Forelimb muscle (tissue), 1 donor: ENCODE results near the gene SVIL. TPM values are rescaled to one million over a fixed set of nuclear protein-coding genes. Genes with fewer than 3 reads are reported as not detected.

ENCODE experiments used
- DNase-seq: peaks from one replicate; pipeline ENCODE4 v3.0.0-alpha.2; 2013; ENCODE audit warnings: low read depth
- polyA plus RNA-seq: library from polyadenylated mRNA; unstranded; fragments of 120-200 nt; gene quantifications from one replicate; pipeline ENCODE4 v1.2.1, GENCODE V29; 2013; ENCODE audit not compliant: insufficient read length

The SVIL gene, protein sequence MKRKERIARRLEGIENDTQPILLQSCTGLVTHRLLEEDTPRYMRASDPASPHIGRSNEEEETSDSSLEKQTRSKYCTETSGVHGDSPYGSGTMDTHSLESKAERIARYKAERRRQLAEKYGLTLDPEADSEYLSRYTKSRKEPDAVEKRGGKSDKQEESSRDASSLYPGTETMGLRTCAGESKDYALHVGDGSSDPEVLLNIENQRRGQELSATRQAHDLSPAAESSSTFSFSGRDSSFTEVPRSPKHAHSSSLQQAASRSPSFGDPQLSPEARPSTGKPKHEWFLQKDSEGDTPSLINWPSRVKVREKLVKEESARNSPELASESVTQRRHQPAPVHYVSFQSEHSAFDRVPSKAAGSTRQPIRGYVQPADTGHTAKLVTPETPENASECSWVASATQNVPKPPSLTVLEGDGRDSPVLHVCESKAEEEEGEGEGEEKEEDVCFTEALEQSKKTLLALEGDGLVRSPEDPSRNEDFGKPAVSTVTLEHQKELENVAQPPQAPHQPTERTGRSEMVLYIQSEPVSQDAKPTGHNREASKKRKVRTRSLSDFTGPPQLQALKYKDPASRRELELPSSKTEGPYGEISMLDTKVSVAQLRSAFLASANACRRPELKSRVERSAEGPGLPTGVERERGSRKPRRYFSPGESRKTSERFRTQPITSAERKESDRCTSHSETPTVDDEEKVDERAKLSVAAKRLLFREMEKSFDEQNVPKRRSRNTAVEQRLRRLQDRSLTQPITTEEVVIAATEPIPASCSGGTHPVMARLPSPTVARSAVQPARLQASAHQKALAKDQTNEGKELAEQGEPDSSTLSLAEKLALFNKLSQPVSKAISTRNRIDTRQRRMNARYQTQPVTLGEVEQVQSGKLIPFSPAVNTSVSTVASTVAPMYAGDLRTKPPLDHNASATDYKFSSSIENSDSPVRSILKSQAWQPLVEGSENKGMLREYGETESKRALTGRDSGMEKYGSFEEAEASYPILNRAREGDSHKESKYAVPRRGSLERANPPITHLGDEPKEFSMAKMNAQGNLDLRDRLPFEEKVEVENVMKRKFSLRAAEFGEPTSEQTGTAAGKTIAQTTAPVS (N-terminal part only)
- polyA plus RNA-seq, result 223 TPM

DNA sequence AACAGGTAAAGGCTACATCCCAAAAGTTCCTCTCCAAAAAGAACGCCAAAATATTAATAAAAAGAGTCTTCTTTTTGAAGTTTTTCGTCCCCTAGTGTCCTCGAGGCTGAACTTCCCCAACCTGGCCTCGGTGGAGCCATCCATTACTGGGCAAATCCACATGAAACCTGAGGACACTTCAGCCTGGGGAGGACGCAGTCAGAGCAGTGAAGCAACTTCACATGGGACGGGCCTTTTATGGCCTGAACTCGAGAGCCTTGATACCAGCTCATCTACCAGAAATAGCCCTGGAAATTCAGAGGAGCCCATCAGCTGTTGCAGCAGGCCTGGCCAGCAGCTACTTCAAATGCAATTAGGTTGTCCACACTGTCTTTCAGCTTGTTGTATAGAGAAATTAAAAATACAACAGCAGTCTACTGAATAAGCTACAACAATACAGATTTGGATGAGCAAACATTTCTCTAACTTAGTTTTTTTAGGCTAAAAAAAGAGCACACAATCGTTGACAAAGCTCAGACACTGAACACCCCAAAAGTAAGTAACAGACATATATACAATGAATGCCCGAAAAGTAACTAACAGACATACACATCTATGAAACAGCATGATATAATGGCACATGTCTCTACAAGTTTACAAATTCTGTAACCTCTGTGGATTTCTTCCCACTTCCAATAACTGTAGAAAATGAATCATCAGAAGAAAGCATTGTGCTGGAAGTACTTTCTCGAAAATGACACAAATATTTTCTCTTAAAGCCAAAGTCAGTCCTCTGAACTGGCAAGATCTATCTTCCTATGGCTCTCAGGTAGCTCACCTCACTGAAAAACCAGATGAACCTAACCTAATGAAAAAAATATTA is at the start of gene SVIL:
Gene SVIL, minus strand, starts transcription at position 208 of the 862 bp plus-strand sequence. CDS start 79,913 bp downstream, outside the sequence.
- no peak for DNase-seq

DNA sequence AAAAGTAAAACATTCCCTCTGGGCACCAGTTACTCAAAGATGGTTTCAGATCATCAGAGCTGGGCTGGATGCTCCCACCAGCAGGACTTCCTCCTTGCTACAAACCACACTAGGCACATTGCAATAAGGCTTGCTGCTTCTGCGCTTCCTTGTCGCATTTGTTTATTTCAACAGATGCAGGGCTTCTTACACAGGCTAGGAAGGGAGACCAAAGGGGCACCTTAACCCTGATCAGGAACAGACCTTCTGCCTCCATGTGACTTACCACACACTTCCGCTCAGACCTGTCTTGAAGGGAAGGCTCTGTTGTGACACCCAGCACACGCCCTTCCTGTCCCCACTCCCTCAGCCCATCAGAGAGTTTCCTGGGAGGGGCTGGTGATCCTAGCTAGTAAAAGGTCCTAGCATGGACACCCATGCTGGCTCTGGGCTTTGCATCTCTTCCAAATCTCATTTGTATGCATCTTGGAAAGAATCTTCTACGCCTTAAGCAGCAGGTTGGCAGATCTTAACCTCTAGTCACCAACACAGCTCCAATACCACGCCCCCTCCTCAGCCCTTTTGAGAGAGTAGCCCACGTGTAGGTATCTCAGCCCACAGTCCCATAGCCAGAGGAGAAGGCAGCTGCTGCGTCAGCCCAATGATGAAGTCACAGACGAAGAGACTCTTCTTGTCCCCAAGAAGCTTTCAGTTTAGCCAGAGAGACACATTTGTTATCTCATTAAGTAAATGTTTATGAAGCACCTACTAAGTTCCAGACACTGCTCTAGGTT is 47.1 kb upstream of the SVIL start:
- no peak for DNase-seq

DNA sequence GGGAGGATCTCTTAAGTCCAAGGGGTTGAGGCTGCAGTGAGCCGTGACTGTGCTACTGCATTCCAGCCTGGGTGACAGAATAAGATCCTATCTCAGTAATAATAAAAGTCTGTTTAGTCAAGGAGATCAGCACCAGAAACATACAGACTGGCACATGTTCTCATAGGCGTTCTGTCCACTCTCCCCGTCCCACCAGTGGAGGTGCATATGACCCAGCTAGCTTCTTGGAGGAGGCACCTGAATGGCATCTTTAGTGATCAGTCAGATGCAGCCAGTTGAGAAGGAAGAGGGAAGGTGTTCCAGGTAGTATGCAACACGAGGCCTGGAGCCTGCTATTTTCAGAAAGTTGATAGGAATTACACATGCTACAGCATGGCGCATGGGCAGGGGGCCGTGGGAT is 45.3 kb upstream of the SVIL start:
- DNase-seq, result no peak

DNA sequence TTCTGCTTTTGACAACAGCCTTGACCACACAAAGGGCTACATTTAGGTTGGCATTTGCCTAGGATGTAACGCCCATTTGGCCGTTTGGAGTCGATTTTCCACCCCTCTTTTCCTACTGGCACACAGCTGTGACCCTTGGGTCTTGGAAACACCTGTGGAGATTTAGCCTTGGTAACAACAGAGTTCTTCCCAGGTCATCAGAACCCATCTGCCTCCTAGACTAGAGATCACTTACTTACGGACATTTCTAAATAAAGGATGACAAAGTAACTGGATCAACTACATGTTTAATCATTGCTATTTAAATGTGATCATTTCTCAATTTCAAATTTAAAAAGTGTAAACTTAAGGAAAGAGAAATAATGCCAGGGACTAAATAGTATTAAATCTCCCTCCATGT is 42.0 kb upstream of the SVIL start:
- DNase-seq, result no peak

DNA sequence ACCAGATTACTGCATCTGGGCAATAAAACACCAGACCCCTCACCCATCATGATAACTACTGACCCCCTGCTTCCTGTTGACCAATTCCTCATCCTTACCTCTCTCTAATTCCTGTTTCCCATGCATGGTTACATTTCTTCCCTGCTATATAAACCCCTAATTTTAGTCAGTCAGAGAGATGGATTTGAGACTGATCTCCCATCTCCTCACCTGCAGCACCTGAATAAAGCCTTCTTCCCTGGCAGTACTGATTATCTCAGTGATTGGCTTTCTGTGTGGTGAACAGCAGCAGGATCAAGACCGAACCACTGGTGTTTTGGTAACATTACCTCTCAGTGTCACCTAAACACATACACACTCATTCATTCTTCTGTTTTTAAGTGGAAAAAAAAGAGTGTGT is 41.2 kb upstream of the SVIL start:
- no peak for DNase-seq

DNA sequence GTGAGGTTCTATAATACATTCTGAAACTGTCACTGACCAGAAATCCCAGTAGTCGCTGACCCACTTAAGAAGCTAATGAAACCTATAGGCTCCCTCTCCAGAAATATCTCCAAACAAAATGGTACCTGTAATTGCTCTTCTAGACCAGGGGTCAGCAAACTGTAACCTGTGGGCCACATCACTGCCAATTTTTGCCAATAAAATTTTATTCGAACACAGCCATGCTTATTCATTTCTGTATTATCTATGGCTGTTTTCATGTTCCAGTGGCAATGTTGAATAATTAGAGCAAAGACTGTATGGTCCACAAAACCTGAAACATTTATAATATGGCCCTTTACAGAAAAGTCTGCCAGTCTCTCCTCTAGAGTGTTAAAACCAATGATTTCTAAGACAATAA is 37.2 kb upstream of the SVIL start:
- no peak for DNase-seq

DNA sequence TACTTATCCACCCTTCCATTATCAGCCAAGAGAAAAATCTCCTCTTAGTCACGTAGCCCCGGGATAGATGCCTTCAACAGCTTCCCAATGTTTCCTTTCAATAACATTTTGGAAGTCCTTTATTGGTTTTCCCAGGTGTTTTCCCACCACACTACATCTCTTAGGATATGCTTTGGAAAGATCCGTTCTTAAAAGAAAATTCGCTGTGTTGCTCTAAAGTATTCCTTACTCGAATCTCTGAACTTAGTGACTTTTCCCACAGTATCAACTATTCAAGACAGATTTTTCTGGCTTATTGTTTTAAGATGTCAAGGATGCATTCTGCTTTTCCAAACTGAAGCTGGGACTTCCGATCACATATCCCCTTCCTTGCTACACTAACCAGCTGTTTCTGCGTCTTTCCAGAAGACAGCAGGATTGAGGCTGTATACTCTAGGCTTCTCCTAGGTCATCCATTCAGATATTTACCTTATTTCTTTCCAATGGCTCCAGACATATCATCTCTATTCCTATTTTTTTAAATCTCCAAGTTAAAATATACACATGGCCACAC is 36.5 kb upstream of the SVIL start:
- no peak for DNase-seq

DNA sequence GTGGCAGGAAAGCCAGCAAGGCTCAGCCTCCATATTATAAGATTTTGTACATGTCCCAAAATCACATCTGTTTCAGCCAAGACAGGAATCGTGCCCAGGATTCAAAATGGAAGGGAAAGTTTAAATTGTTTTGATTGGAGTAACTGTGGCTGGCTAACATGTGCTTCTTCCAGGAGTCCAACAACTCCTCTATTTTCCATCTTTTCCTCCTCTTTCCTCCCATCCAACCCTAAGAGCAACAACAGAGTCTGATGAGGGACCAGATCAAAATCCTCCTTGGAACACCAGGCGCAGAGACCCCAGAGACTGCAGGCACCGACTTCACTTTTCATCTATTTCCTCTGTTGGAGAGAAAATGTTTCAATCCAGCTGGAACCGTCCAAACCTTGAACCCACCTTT is 36.0 kb upstream of the SVIL start:
- no peak for DNase-seq

DNA sequence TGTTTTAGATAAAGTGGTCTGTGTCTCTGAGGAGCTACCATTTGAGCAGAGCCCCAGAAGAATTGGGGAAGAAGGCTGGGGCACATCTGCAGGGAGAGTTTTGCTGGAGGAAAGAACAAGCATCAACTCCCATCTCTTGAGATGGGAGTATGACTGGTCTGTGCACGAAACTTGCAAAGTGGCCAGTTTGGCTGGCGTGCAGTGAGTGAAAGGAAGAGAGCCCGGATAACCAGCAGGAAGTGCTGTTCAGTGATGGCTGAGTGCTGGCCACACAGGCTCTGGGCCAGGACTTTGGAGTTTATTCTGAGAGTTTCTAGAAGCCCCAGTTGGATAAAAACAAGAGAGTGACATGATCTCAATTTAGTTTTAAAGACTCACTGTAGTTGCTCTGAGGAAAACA is 34.4 kb upstream of the SVIL start:
- DNase-seq, result no peak

DNA sequence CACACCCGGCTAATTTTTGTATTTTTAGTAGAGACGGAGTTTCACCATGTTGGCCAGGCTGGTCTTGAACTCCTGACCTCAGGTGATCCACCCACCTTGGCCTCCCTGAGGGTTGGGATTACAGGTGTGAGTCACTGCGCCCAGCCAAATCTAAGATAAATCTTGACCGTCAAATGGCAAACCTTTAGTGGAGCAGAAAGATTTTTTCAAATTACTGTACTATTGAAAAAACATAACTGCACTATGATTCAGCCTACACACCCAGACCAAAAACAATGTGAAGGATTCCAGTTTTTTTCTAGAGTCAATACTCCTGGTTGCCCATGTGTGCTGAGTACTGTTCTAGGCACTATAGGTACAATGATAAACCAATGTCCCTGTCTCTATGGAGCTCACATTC is 33.9 kb upstream of the SVIL start:
- no peak for DNase-seq

DNA sequence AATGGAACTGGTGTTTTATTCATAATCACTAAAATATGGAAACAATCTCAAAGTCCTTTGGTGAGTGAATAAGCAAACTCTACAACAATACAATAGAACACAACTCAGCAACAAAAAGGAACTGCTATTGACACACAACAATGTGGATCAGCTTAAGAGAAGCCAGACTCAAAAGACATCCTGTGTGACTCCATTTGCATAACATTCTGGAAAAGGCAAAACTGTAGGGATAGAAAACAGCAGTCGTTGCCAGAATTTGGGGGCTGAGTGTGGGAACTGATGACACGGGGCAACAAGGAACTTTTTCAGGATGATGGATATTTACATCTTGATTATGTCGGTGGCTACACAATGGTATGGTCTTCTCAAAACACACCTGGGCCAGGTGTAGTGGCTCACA is 32.4 kb upstream of the SVIL start:
- DNase-seq, result no peak

DNA sequence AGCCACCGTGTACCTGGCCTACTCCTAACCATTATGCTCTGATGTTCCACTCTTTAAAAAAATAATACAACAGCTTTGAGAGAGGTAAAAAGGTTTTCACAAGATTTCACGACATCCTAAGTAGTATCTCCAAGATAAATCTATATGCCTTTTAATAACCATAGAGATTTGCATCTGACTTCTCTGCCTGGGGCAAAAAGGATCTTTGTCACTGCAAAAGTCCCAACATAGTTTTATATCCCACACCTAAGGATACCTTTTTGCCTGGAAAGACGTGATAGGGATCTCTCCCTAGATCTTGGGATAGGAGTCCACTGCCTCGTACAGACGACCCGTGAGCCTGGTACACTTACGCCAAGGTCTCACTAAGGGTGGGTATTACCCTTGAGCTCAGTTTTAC is 31.4 kb upstream of the SVIL start:
- no peak for DNase-seq

DNA sequence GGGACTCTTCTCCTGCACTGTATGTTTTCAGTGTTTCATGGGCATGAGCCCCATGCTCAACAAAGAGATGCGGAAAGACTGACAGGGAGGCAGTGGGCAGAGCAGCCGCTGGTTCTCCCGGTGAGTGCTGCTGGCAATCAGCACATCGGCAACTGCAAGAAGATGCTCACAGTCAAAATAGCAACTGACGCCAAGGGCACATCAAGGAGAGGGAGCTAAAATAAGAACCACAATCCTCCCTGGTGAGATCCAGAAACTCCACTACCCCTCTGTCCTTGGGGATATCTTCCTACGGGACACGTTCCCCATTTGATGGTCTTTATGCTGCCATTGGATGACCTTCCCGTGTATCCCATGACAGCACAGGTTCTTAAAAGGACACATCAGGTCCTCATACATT is 28.9 kb upstream of the SVIL start:
- no peak for DNase-seq

DNA sequence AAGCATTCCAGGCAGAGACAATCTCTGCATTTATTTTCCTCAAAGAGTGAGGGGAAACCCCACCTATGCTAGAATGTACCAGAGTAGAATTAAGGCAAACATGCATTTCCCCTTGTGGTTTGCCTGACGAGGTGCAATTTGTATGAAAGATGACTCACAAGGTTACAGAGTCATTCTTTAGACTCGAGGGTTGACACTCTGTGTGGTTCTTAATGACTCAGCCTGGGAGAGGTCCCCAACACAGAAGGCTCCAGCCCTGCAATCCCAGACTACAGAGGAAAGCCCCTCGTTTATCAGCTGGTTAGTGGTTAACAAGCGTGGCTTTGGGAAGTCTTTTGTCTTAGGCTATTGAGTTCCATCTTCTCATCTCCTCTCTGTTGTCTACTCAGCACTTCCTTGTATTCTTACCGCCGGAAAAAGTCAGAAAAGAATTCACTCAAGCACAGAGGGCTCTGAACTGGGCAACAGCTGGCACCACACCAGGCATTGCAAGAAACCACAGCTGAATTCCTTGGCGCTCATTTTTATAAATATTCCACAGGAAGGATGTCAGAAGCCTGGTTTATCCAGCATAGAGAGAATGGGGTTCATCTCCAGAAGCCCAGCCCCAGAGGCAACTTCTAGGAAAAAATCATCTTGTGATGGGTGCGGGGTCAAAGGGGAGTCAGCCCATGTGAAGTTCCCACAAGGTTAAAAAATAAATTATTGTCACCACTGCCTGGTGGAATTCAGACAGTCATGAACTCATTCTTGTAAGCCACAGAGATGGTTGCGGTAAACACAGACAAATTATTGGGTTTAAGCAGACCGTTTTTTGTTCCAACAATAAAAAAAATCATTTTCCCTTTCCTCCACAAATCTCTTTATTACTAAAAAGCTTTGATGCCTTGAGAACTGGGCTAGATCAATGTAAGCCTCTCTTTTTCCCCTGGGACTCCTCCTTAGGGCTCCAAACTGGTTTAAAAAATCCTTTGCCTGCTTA is 24.5 kb upstream of the SVIL start:
- no peak for DNase-seq

DNA sequence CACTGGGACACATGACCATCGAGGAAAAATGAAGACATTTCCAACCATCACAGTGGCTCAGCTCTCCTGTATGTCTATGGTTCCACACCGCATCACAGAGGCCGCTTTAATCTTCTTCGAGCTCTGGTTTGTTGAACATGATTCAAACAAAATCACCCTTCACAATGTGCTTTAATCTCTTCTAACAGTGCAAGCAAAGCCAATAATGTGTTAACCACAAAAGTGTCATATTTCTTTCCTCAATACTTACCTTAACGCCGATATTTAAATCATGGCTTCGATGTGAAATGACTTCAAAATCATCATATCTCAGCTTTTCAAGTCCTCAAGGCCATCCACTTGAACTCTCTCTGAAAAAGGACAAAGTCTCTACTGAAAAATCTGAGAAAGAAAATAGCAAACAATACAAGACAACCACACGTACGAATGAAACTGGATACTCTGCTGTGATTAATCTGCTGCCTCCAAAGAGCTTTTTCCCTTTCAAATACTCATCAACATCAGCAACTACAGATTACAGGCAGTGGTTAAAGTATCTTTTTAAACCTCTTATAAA is 23.0 kb upstream of the SVIL start:
- no peak for DNase-seq

DNA sequence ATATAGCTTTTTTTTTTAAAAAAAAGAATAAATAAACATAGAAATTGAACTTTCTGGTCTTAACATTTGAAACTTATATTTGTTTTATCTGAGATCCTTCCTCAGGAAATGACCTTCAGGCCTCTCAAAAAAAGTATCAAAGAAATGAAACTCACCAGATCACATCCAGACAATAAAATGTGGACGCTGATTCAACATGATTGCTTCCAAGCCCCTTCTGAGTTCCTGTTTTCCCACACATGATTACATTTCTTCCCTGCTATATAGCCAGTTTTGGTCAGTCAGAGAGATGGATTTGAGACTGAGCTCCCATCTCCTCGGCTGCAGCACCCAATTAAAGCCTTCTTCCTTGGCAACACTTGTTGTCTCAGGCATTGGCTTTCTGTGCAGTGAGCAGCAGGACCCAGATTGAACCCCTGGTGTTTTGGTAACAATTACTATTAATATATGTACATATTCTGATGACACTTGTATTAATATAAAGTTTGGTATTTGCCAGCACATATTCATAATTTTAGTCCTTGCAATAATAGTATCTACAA is 21.8 kb upstream of the SVIL start:
- no peak for DNase-seq

DNA sequence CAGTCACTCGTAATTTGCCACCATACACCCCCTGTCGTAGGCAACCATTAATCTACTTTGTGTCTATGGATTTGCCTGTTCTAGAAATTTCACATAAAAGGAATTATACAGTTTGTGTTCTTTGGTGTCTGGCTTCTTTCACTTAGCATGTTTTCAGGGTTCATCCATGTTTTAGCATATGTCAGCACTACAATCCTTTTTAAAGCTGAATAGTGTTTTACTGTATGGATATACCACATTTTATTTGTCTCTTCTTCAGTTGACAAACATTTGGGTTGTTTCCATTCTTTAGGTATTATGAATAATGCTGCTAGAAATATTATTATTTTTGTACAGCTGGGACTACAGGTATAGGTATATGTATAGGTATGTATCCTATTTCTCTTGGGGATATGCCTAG is 17.4 kb upstream of the SVIL start:
- no peak for DNase-seq

DNA sequence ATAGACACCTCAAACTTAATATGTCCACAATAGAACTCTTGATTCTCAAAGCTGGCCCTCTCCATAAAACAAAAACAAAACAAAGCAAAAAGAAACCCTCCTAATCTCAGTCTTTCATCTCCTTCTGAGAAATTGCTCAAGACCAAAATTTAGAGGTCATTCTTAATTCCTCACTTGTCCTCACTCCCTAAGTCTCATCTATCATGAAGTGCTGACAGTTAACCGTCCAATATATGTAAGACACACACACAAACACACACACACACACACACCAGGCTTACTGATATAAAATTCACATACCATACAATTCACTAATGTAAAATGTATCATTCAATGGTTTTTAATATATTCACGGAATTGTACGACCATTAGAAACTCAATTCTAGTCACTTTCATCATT is 17.0 kb upstream of the SVIL start:
- no peak for DNase-seq

DNA sequence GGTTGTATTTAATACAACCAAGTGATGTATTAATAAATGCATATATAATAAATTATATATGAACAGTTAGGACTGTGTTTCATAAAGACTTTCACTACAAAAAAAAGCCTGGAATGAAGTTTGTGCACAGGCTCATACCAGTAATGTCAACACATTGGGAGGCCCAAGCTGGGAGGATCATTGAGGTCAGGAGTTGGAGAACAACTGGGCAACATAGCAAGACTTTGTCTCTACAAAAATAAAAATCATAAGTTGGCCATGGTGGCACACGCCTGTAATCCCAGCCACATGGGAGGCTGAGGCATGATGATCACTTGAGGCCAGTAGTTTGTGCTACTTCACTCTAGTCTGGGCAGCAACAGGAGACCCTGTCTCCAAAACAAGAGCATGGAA is 15.8 kb upstream of the SVIL start:
- DNase-seq, result no peak
